Sigmoid colon (tissue), 7 donors: ENCODE data around the gene CEACAM19. TPM values are rescaled to one million over a fixed set of nuclear protein-coding genes. Genes with fewer than 3 reads are reported as not detected.
"Not testable (repeated sequence)": the region's sequence is repeated elsewhere in the genome, so short reads cannot be mapped to it uniquely, and the experiment has no call there.

ENCODE experiments used
- DNase-seq: peaks from one replicate; pipeline ENCODE4 v3.0.0-alpha.2; 2019
- H3K27ac ChIP-seq, 4 donors: fragments of 200-600 bp; sonication (generic); one replicate each; pipeline ENCODE4 v1.5.1; 2016 to 2019; ENCODE audit warnings: mild to moderate bottlenecking in 1 of 4
- H3K27me3 ChIP-seq, 3 donors: fragments of 200-600 bp; sonication (generic); one replicate each; pipeline ENCODE4 v1.5.1; 2019; ENCODE audit warnings: mild to moderate bottlenecking in 1 of 3
- H3K36me3 ChIP-seq, 4 donors: fragments of 200-600 bp; sonication (generic); one replicate each; pipeline ENCODE4 v1.5.1; 2016 to 2019
- H3K4me1 ChIP-seq, 4 donors: fragments of 200-600 bp; sonication (generic); one replicate each; pipeline ENCODE4 v1.5.1; 2017 to 2019
- H3K4me3 ChIP-seq, 4 donors: fragments of 200-600 bp; sonication (generic); one replicate each; pipeline ENCODE4 v1.5.1; 2017 to 2019; ENCODE audit warnings: mild to moderate bottlenecking in 2 of 4, moderate library complexity in 1 of 4
- H3K9me3 ChIP-seq, 4 donors: fragments of 200-600 bp in 3 of 4; sonication (generic) in 3 of 4; one replicate each; pipeline versions ENCODE4 v1.5.1 to v1.6.1; 2013 to 2019
- CTCF ChIP-seq, 4 experiments: fragments of 450-650 bp in 3 of 4; fragments of 200-600 bp in 1 of 4; IDR thresholded peaks; one replicate each; pipeline ENCODE4 v1.5.1; 2016 to 2019; ENCODE audit warnings: antibody characterized with exemption in 4 of 4, mild to moderate bottlenecking in 3 of 4, moderate library complexity in 2 of 4
- EP300 ChIP-seq, 4 donors: sonication (generic); formaldehyde crosslinking; IDR thresholded peaks; one replicate each; pipeline ENCODE4 v1.6.1; 2017; ENCODE audit warnings: antibody characterized with exemption in 4 of 4
- POLR2A ChIP-seq, 2 donors: fragments of 450-650 bp; IDR thresholded peaks; one replicate each; pipeline ENCODE4 v1.6.1; 2016; ENCODE audit warnings: antibody characterized with exemption in 2 of 2, mild to moderate bottlenecking in 2 of 2, moderate library complexity in 2 of 2
- POLR2AphosphoS5 ChIP-seq, 4 donors: sonication (generic); formaldehyde crosslinking; IDR thresholded peaks; one replicate each; pipeline ENCODE4 v1.6.1; 2017; ENCODE audit warnings: antibody characterized with exemption in 4 of 4
- WGBS, 2 donors: extraction: QIAGEN DNeasy Blood & Tissue Kit; methylation state at CpG; one replicate each; pipeline ENCODE4 v1.1.7; 2013; 5-methylcytosine and 5-hydroxymethylcytosine counted together
- intact Hi-C: fragments of 100-400 bp; cut with DNase I; formaldehyde crosslinking; loops from one replicate; pipeline ENCODE4 v1.15.1; 2023
- polyA plus RNA-seq, 3 donors: library from polyadenylated mRNA; stranded (reverse); fragments of 200-250 nt; gene quantifications; one replicate each; pipeline ENCODE4 v1.2.3, GENCODE V29; 2013
- total RNA-seq, 4 donors: library from RNA; depleted of rRNA; stranded (reverse); fragments of >200 nt; gene quantifications; one replicate each; pipeline ENCODE4 v1.1.0, GENCODE V29; 2016
- donor health status: healthy with polysubstance abuse.
- donor health status: Bipolar disorder and iron deficiency.
- donor health status: healthy.

Gene CEACAM19
- total and polyA plus RNA-seq, 7 donors, result 0.60 to 5.3 (median 1.4) TPM

- H3K4me3 ChIP-seq, result no peak overlapping the region
- H3K27me3 ChIP-seq, result no peaks in the 10 kb centered on the region
- intact Hi-C loops, result no loop called here
- 77 to 91% methylated on average over 5 of the region's 5 CpGs for WGBS, 2 donors
- no peak for TF ChIP-seq EP300 (IDR thresholded peaks at IDR 0.05)
- TF ChIP-seq CTCF (IDR thresholded peaks at IDR 0.05), result no peak
- TF ChIP-seq POLR2AphosphoS5 (IDR thresholded peaks at IDR 0.05), result no peak
- TF ChIP-seq POLR2A (IDR thresholded peaks at IDR 0.05), result no peak
- H3K36me3 ChIP-seq, result no peaks in the 10 kb centered on the region
- H3K9me3 ChIP-seq, result no peaks in the 10 kb centered on the region
- no peaks in the 10 kb centered on the region for H3K4me1 ChIP-seq
- DNase-seq, result no peak
- H3K27ac ChIP-seq, result no peak overlapping the region
Observed at GRCh38 chr19:44708940-44709339, 37.7 kb downstream of the CEACAM19 start.

DNA sequence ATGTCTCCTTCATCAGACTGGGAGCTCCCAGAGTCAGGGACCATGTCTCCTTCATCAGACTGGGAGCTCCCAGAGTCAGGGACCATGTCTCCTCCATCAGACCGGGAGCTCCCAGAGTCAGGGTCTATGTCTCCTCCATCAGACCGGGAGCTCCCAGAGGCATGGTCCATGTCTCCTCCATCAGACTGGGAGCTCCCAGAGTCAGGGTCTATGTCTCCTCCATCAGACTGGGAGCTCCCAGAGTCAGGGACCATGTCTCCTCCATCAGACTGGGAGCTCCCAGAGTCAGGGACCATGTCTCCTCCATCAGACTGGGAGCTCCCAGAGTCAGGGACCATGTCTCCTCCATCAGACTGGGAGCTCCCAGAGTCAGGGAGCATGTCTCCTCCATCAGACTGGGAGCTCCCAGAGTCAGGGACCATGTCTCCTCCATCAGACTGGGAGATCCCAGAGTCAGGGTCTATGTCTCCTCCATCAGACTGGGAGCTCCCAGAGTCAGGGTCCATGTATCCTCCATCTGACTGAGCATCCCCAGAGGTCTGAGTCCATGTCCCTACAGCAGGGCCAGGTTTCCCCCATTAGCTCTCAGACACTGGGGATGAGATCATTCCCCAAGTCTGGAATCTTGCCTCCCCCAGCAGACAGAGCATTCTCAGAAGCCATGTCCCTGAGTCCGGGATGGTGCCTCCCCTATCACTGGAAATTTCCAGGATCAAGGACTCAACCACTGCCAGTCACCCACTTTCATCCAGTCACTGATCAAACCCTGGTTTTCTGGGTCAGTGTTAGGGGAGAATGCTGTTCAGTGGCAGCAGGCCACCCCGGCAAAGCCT is 38.4 kb downstream of the CEACAM19 start:
- H3K36me3 ChIP-seq, H3K27ac ChIP-seq, DNase-seq, intact Hi-C loops, H3K4me3 ChIP-seq, H3K4me1 ChIP-seq, H3K27me3 ChIP-seq, H3K9me3 ChIP-seq: not testable (repeated sequence)
- WGBS, 2 donors, result 93 to 94% methylated on average over 4 of the region's 4 CpGs

DNA sequence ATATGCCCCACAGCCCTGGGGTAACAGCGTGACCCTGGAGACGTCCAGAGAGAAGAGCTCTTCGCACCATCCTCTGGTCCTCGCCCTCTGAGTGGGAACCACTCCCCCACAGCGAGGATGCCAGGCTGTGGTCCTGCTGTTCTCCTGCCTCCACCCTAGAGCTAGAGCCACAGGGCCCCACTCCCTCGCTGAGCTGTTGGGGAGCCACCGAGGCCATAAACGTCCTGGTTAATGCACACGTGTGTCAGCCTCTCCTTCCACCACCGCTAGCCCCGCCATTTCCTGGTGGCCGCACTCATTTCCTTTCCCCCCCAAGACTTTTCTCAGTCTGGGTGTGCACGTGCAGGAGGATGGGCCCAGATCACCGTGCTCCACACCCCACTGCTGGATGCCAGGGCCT is 39.2 kb downstream of the CEACAM19 start:
- TF ChIP-seq POLR2AphosphoS5 (IDR thresholded peaks at IDR 0.05) (no peak), EP300 (IDR thresholded peaks at IDR 0.05) (no peak), POLR2A (IDR thresholded peaks at IDR 0.05) (no peak), CTCF (IDR thresholded peaks at IDR 0.05) (no peak)
- H3K4me1 ChIP-seq, result no peaks in the 10 kb centered on the region
- no peaks in the 10 kb centered on the region for H3K9me3 ChIP-seq
- no peak overlapping the region for H3K27ac ChIP-seq
- intact Hi-C loops, result no loop called here
- H3K27me3 ChIP-seq, result no peaks in the 10 kb centered on the region
- H3K36me3 ChIP-seq, result no peaks in the 10 kb centered on the region
- no peak overlapping the region for H3K4me3 ChIP-seq
- WGBS, 2 donors, result 55 to 79% methylated on average over 14 of the region's 14 CpGs
- DNase-seq, result no peak

- Histone ChIP-seq H3K4me1 (no peaks in the 10 kb centered on the region), H3K36me3 (no peaks in the 10 kb centered on the region), H3K27ac (no peak overlapping the region), H3K27me3 (no peaks in the 10 kb centered on the region), H3K4me3 (no peak overlapping the region), H3K9me3 (no peaks in the 10 kb centered on the region)
- 61 to 70% methylated on average over 4 of the region's 4 CpGs for WGBS, 2 donors
- intact Hi-C loops, result no loop called here
- TF ChIP-seq POLR2A (IDR thresholded peaks at IDR 0.05) (no peak), POLR2AphosphoS5 (IDR thresholded peaks at IDR 0.05) (no peak), CTCF (IDR thresholded peaks at IDR 0.05) (no peak), EP300 (IDR thresholded peaks at IDR 0.05) (no peak)
- DNase-seq, result no peak
Observed at GRCh38 chr19:44712864-44713515, 41.7 kb downstream of the CEACAM19 start.

DNA sequence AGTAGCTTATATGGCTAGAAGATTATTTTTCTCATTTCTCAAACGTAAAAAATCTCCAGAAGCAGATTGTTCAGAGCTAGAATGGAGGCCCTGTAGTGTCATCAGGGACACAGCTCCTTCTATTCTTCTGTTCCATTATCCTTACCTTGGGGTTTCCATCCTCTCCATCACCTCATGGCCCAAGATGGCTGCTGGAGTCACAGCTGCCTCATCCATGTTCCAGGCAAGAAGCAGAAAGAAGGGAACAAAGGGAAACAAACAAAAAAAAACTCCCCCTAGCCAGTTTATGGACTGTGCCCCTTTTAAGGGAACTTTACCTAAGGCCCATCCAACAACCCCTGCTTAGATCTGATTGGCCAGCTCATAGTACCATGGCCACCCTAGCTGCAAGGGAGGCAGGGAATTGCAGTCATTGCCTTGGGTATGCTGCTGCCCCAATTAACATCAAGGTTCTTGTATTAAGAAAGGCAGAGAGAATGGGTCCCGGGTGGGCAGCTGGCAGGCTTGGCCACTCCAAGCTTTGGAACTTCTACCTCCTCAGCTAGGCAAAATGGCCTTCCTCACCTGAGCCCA is 43.4 kb downstream of the CEACAM19 start:
- H3K36me3 ChIP-seq, result no peaks in the 10 kb centered on the region
- 48 to 50% methylated on average over 2 of the region's 2 CpGs for WGBS, 2 donors
- no peak overlapping the region for H3K27ac ChIP-seq
- no peak for DNase-seq
- H3K4me1 ChIP-seq, result peaks cover 0 to 14% (median 14%) of the 10 kb centered on the region in 4 donors
- intact Hi-C loops, result no loop called here
- H3K4me3 ChIP-seq, result no peak overlapping the region
- TF ChIP-seq CTCF (IDR thresholded peaks at IDR 0.05) (no peak), EP300 (IDR thresholded peaks at IDR 0.05) (no peak), POLR2A (IDR thresholded peaks at IDR 0.05) (no peak), POLR2AphosphoS5 (IDR thresholded peaks at IDR 0.05) (no peak)
- no peaks in the 10 kb centered on the region for H3K27me3 ChIP-seq
- H3K9me3 ChIP-seq, result no peaks in the 10 kb centered on the region
